IPS-NIHi7 (cell line): Measurements from ENCODE around the gene PLEKHA3.
A peak's percentile ranks its signal among the peaks of the same experiment; 100 is the strongest.
"Not testable (repeated sequence)": the region's sequence is repeated elsewhere in the genome, so short reads cannot be mapped to it uniquely, and the experiment has no call there.

ENCODE experiments used
- DNase-seq: peaks from one replicate; pipeline ENCODE4 v3.0.0; 2012; ENCODE audit warnings: mixed read lengths; ENCODE audit errors: extremely low spot score

Gene PLEKHA3

DNA sequence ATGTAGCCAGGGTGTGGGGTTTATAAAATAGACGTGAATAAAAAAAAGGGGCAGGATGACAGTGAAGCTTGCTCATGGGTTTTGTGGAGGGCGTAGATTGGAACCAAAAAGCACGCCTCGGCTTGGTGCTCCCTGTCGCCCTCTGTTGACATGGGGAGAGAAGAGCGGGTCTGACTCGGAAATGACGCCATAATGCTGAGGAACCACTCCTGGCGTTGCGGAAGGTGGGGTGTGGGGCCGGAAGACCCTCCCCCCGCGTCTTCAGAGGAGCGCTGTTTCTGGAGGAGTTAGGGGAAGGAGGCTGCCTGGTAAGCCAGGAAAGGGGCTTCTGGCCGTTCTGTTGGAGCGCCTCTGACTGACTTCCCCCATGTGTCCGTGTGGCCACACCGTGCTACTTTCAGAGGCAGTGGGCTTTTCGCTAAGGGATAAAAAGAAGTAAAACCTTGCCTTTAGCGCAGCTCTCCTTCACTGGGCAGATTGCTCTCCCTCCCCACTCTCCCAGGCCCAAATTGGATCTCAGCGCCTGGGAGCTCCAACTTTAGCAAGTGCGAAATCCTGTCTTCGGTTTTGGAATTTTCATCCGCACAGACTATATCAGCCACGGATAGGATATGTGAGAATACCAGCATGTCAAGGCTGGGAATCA lies 42.8 kb downstream of the PLEKHA3 start:
- peak; percentile 98 for DNase-seq

GRCh38 chr2:178523596-178524134 lies 43.4 kb downstream of the PLEKHA3 start:
- no peak for DNase-seq

DNA sequence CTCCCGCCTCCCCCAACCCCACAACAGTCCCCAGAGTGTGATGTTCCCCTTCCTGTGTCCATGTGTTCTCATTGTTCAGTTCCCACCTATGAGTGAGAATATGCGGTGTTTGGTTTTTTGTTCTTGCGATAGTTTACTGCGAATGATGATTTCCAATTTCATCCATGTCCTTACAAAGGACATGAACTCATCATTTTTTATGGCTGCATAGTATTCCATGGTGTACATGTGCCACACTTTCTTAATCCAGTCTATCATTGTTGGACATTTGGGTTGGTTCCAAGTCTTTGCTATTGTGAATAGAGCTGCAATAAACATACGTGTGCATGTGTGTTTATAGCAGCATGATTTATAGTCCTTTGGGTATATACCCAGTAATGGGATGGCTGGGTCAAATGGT lies 44.8 kb downstream of the PLEKHA3 start:
- not testable (repeated sequence) for DNase-seq

GRCh38 chr2:178525460-178525859 lies 45.2 kb downstream of the PLEKHA3 start:
- DNase-seq = not testable (repeated sequence)

DNA sequence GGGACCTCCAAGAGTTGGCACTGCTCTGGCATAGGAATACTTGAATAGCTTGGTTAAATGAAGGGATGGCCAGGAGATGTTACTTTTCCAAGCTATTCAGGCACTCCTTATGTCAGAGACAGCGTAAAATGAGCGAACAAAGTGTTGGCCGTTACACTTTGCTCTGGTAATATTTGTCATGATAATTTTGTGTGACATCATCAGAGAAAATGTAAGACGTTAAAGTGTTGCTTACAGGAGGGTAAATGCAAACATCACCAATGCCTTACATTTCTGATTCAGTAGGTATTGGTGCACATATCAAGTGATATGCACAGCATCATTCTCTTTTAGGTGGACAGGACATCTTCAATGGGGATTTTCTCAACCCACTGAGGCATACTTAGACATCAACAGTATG lies 46.0 kb downstream of the PLEKHA3 start:
- DNase-seq = no peak

GRCh38 chr2:178527592-178527991 lies 47.3 kb downstream of the PLEKHA3 start:
- no peak for DNase-seq

GRCh38 chr2:178528647-178529046 lies 48.4 kb downstream of the PLEKHA3 start:
- DNase-seq = no peak

- DNase-seq = no peak
Observed at GRCh38 chr2:178529194-178529593, 48.9 kb downstream of the PLEKHA3 start.

DNA sequence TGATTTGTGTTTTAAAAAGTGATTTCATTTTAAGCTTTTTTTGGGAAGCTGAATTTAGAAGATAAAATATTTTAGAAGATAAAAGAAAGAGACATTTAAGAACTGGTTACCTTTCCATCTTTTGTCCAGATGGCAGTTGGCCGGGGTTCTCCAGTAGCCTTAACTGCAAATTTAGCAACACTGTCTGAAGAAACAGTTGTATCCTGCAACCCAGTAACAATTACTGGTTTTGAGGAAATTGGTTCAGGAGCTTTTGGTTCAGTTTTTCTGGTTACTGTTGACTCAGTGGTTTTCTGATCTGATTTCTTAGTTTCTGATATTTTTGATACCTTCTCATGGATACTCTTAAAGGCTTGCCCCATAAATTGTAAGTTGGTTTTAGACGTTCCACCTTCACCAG lies 49.9 kb downstream of the PLEKHA3 start:
- no peak for DNase-seq

DNA sequence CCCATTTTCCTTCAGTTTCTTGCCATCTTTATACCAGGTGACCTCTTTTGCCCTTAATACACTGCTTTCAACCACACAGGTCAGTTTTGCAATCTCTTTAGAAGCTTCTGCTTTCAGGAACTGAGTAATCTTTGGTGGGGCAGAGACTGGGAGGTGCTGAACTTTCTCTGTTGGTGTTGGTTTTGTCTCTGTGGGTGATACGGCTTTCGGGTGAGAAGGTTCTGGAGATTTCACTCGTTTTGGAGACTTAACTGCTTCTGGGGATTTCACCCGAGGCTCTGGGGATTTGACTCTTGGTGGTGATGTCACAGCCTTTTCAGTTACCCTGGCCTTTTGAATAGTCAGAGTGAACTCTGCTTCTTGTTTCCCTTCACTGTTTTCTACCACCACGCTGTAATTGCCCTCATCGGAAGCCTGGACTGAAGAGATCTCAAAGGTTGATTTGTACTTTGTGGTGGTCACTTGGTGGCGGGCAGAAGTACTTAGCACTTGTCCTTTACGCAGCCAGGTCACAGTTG lies 50.4 kb downstream of the PLEKHA3 start:
- no peak for DNase-seq

GRCh38 chr2:178531168-178531567 lies 50.9 kb downstream of the PLEKHA3 start:
- DNase-seq = no peak

DNA sequence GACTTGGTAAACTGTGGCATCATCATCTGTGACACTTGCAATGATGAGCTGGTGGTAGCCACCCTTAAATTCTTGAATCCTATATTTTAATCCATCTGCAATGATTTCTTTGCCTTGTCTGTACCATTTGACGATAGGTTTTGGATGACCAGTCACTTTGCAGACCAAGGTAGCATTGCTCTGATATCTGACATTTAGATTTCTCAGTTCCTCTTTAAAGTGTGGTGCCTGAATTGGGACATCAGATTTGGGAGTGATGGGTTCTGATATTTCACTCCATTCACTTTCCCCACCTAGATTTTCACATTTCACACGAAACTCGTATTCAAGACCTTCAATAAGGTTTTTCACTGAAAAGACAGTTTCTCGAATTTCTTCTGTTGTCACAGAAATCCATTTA lies 55.8 kb downstream of the PLEKHA3 start:
- no peak for DNase-seq

GRCh38 chr2:178542161-178542560 lies 61.9 kb downstream of the PLEKHA3 start:
- DNase-seq = no peak

DNA sequence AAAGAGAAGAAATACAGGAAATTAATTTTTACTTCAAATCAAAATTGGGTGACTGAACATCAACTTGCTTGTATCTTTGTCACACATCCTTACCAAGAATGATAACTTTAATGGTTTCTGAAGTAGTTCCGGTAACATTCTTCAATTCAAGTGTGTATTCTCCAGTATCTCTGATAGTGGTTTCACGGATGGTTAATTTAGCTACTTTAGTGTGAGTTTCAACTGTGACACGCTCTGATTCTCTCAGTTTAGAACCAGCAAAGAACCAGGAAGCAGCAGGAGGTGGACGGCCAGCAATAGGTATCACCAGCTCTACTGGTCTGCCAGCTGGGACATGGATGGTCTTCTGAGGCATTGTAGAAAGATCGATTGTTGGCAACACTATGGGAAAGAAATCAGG lies 62.3 kb downstream of the PLEKHA3 start:
- DNase-seq = no peak

GRCh38 chr2:178550352-178550751 lies 70.1 kb downstream of the PLEKHA3 start:
- DNase-seq = no peak

DNA sequence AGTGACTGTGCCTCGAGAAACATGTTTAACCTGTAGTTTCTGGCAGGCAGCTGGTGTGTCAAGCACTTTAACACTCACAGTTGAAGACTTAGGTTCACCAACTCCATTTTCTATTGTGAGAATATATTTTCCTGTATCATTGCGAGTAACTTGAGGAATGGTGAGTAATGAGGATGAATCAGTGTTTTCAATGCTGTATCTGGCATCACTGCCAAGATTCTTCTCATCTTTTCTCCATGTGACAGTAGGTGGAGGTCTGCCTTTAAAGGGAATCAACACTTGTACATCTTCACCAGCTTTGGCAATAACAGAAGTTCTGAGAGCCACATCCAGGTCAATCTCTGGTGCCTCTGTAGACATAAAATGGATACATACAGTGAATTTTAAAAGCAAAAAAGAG lies 72.8 kb downstream of the PLEKHA3 start:
- no peak for DNase-seq
